Measurements from ENCODE around the gene ALB. TPM values are rescaled to one million over a fixed set of nuclear protein-coding genes. Genes with fewer than 3 reads are reported as not detected.
"Not testable (repeated sequence)": the region's sequence is repeated elsewhere in the genome, so short reads cannot be mapped to it uniquely, and the experiment has no call there.

ALB gene
- total RNA-seq, 1 donor, result not detected

GRCh38 chr4:73383452-73383851 lies 20.6 kb upstream of the ALB start:
- no peaks in the 10 kb centered on the region for H4K20me1 ChIP-seq (ENCODE audit: insufficient read depth, low read length)
- no peaks in the 10 kb centered on the region for H3K4me1 ChIP-seq (ENCODE audit: insufficient read depth, low read length)
- no peak overlapping the region for H3K4me2 ChIP-seq (ENCODE audit: insufficient read depth, low read length)
- no peak overlapping the region for H3K27ac ChIP-seq (ENCODE audit: low read depth, low read length)
- H3K36me3 ChIP-seq (ENCODE audit: insufficient read depth, low read length), result no peaks in the 10 kb centered on the region
- peaks cover 4% of the 10 kb centered on the region for H3K27me3 ChIP-seq (ENCODE audit: insufficient read depth, low read length)
- no peaks in the 10 kb centered on the region for H3K79me2 ChIP-seq (ENCODE audit: insufficient read depth, low read length)
- H3K9me3 ChIP-seq (ENCODE audit: low read depth, low read length), result no peaks in the 10 kb centered on the region
- H3K4me3 ChIP-seq (ENCODE audit: insufficient read depth, low read length), result no peak overlapping the region
- H2AFZ ChIP-seq (ENCODE audit: low read length), result no peak overlapping the region
- DNase-seq (ENCODE audit: insufficient read length, low spot score, missing footprints), result no peak
- TF ChIP-seq CTCF (IDR thresholded peaks at IDR 0.05; ENCODE audit: extremely low read depth, low read depth, low read length), result no peak

- Histone ChIP-seq H4K20me1 (ENCODE audit: insufficient read depth, low read length) (no peaks in the 10 kb centered on the region), H3K27me3 (ENCODE audit: insufficient read depth, low read length) (peaks cover 4% of the 10 kb centered on the region), H3K4me1 (ENCODE audit: insufficient read depth, low read length) (no peaks in the 10 kb centered on the region), H3K9me3 (ENCODE audit: low read depth, low read length) (no peaks in the 10 kb centered on the region), H3K27ac (ENCODE audit: low read depth, low read length) (no peak overlapping the region), H3K4me2 (ENCODE audit: insufficient read depth, low read length) (no peak overlapping the region), H3K79me2 (ENCODE audit: insufficient read depth, low read length) (no peaks in the 10 kb centered on the region), H3K4me3 (ENCODE audit: insufficient read depth, low read length) (no peak overlapping the region), H3K36me3 (ENCODE audit: insufficient read depth, low read length) (no peaks in the 10 kb centered on the region), H2AFZ (ENCODE audit: low read length) (no peak overlapping the region)
- TF ChIP-seq CTCF (IDR thresholded peaks at IDR 0.05; ENCODE audit: extremely low read depth, low read depth, low read length), result no peak
- DNase-seq (ENCODE audit: insufficient read length, low spot score, missing footprints), result no peak
Observed at GRCh38 chr4:73387552-73387951, 16.5 kb upstream of the ALB start.

GRCh38 chr4:73388887-73389286 lies 15.2 kb upstream of the ALB start:
- no peak for DNase-seq (ENCODE audit: insufficient read length, low spot score, missing footprints)
- no peaks in the 10 kb centered on the region for H3K27me3 ChIP-seq (ENCODE audit: insufficient read depth, low read length)
- H4K20me1 ChIP-seq (ENCODE audit: insufficient read depth, low read length), result no peaks in the 10 kb centered on the region
- H3K9me3 ChIP-seq (ENCODE audit: low read depth, low read length), result no peaks in the 10 kb centered on the region
- no peak overlapping the region for H3K4me2 ChIP-seq (ENCODE audit: insufficient read depth, low read length)
- H3K36me3 ChIP-seq (ENCODE audit: insufficient read depth, low read length), result no peaks in the 10 kb centered on the region
- H3K4me1 ChIP-seq (ENCODE audit: insufficient read depth, low read length), result no peaks in the 10 kb centered on the region
- H3K4me3 ChIP-seq (ENCODE audit: insufficient read depth, low read length), result no peak overlapping the region
- no peak for TF ChIP-seq CTCF (IDR thresholded peaks at IDR 0.05; ENCODE audit: extremely low read depth, low read depth, low read length)
- H3K79me2 ChIP-seq (ENCODE audit: insufficient read depth, low read length), result no peaks in the 10 kb centered on the region
- no peak overlapping the region for H3K27ac ChIP-seq (ENCODE audit: low read depth, low read length)
- no peak overlapping the region for H2AFZ ChIP-seq (ENCODE audit: low read length)

- not testable (repeated sequence) for H3K36me3 ChIP-seq (ENCODE audit: insufficient read depth, low read length); H3K4me2 ChIP-seq (ENCODE audit: insufficient read depth, low read length); H3K4me3 ChIP-seq (ENCODE audit: insufficient read depth, low read length)
Observed at GRCh38 chr4:73389663-73390062, 14.4 kb upstream of the ALB start.

More at GRCh38 chr4:73389663-73390062, 14.4 kb upstream of the ALB start:
- H3K27ac ChIP-seq (ENCODE audit: low read depth, low read length); H4K20me1 ChIP-seq (ENCODE audit: insufficient read depth, low read length); H3K9me3 ChIP-seq (ENCODE audit: low read depth, low read length); H2AFZ ChIP-seq (ENCODE audit: low read length); DNase-seq (ENCODE audit: insufficient read length, low spot score, missing footprints); H3K79me2 ChIP-seq (ENCODE audit: insufficient read depth, low read length); H3K27me3 ChIP-seq (ENCODE audit: insufficient read depth, low read length); H3K4me1 ChIP-seq (ENCODE audit: insufficient read depth, low read length): not testable (repeated sequence)
